GM21515 (cell line): ENCODE results near the gene FARS2.

Experiments used
- ATAC-seq: cut with Tn5 transposase; IDR thresholded peaks from one replicate; pipeline ENCODE4 v1.9.1; 2021; ENCODE audit not compliant: unreplicated experiment

FARS2 gene

GRCh38 chr6:5416250-5416649 lies 154.9 kb downstream of the FARS2 start:
- no peak for ATAC-seq

- no peak for ATAC-seq
Observed at GRCh38 chr6:5422321-5422915, 161.1 kb downstream of the FARS2 start.

GRCh38 chr6:5423251-5423650 lies 161.9 kb downstream of the FARS2 start:
- ATAC-seq: no peak

GRCh38 chr6:5424726-5425125 lies 163.4 kb downstream of the FARS2 start:
- no peak for ATAC-seq

GRCh38 chr6:5425267-5425666 lies 164.0 kb downstream of the FARS2 start:
- ATAC-seq: no peak

DNA sequence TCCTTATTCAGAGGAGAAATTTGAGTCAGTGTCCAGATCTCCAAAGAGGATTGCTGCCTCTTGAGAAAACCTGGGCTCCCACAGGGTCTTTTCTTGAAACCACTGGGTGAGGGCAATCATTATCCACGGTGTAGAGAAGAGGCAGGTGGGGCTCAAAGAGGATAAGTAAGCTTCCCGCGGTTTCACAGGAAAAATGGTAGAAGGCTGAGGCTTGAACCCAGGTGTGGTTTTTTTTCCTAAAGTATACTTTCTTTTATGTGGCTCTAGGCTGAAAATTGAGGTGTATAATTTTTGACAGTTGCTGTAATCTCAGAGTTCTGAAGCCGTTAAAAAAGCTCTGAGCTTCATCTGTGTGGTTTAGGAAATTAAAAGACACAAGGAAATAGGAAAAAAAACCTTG lies 164.5 kb downstream of the FARS2 start:
- no peak for ATAC-seq

GRCh38 chr6:5427586-5427985 lies 166.3 kb downstream of the FARS2 start:
- no peak for ATAC-seq

GRCh38 chr6:5433324-5433723 lies 172.0 kb downstream of the FARS2 start:
- ATAC-seq: no peak

DNA sequence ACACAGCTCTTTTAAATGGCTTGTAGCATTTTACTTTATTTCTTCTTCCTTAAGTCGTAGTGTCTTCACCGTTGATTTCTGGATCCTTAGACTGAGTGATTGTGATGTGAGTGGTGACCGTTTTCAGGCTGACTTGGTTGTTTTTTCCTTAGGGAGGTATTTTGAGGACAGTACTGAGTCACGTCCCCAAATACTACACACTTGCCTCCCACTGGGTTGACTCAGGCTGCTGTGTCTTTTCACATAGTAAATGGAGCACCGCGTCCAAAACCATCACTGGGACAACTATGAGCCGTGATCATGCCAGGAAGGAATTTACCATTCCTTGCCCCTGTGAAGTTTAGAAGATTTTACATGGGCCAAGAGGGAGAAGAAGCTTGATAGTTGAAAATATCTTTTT lies 174.1 kb downstream of the FARS2 start:
- no peak for ATAC-seq

DNA sequence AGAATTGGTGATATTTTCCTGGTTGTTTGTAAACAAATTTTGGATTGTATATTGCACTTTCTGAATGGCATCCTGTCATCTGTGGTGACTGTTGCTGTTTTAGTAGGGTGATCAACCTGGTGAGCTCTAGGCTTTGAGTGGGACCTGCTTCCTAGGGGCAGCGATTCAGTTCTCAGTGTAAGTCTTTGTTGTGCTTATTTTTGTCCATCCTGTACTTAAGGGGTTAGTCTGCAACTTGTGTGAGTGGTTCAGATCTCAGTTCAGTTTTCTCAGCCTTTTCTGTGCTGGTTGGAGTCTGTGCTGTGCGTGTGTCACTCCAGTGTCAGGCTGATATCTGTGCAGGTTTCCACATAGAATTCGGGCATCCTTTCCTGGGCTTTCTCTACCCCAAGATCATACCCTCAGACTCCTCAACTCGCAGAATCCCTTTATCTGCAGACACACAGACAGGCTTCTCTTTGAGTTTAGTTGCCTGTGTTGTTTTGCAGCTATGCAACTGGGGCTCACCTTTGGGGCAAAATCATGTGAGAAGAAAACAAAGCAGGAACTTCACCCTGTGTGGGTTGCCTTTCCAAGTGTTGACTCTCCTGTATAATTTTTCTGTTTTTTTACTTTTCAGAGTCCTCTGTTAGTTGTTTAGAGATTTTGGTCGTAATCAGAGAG lies 177.7 kb downstream of the FARS2 start:
- no peak for ATAC-seq

DNA sequence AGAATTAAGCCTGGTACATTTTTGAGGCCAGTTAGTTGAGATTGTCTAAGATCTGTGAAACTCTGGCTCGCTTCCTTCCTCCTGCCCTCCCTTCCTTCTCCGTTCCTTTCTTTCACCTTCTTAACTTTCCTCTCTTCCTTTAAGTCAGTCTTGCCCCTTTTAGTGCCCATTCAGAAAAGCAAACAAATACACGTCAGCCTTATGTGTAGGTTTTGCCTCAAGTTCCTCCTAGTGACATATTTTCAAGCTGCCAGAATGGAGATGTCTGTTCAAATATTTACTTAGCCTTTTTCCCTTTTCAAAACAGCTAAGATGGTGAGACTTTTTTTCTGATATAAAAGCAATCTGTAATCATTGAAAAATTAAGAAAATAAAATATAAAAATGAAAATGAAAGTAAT lies 178.4 kb downstream of the FARS2 start:
- ATAC-seq: no peak

- ATAC-seq: no peak
Observed at GRCh38 chr6:5442319-5442718, 181.0 kb downstream of the FARS2 start.

DNA sequence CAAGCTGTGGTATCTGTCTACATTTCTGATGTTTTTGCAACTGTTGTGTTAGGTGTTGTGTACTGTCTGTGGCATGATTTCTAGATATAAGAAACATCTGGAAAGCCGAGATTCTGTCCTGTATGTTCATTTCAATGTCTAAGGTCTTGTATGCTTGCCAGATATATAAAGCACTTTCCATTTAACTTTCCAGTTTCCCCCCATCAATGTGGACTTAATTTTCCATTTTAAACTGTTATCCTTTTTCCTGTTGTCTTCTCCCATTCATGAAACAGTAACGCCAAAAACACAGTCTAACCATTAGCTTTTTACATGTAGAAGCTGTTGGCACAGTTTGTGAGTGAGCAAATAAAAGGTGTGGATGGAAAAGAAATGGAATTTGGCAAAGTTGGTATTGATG lies 181.6 kb downstream of the FARS2 start:
- no peak for ATAC-seq

DNA sequence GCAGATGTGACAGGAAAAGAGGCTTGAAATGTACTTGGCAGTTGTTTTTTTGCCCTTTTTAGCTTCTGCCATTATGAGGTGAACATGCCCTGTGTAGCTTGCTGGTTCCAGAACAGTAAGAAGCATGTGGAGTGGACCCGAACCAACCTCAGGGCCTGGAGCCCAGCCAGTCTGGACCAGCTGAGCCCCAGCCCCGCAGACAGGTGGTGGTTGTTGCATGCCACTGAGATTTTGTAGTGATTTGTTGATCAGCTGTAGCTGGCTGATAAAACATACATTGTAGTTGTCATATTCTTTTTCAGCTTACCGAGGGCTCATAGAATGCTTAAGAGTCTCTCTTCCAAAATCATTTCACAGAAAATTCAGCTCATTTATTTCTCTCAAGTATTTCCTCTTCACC lies 182.2 kb downstream of the FARS2 start:
- no peak for ATAC-seq

DNA sequence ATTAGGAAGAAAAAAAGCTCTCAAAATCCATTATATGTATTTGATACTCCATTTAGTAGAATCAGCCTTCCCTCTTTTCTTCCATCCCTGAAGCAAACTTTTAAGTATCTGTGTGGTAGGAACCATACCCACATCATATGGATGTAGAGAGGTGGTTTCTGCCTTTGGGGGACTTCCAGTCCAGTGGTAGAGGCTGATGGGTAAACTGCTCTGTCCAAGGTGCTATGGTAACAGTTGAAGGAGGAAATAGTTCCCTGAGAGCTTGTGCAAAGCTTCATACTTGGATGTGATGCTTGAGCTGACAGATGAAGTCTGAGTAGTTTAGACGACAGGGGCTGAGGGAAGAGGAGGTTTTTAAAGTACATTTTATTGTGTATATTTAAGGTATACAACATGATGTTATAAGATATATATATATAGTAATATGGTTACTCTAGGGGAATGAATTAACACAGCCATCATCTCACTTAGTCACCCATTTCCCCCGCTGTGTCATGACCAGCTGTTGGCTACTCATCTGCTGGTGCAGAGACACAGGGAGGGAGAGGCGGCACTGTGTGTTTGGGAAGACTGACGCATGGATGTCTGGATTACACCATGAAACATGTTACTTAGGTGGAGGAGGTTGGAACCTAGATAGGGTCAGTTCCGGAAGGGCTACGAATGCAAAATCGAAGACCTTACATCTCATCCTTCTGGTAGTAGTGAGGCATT lies 185.2 kb downstream of the FARS2 start:
- ATAC-seq: no peak

GRCh38 chr6:5447921-5448320 lies 186.6 kb downstream of the FARS2 start:
- ATAC-seq: no peak

GRCh38 chr6:5450073-5450472 lies 188.8 kb downstream of the FARS2 start:
- no peak for ATAC-seq

DNA sequence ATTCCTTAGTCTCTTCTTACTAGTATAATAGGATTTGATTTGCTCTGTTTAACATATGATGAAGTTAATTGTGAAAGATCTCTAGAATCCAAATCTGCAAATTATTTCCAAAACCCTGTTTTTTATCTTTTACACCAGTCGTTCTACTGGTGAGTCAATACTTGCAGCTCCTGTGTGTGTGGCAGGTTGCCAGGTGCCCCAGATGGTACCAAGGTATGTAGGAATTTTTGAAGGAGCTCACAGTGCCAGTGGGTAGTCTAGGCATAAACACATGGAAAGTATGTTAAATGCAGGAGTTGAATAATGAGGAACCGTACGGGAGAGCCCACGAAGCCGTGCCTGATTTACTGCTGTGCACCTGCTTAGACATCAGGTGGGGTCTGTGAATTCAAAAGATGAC lies 192.2 kb downstream of the FARS2 start:
- no peak for ATAC-seq

DNA sequence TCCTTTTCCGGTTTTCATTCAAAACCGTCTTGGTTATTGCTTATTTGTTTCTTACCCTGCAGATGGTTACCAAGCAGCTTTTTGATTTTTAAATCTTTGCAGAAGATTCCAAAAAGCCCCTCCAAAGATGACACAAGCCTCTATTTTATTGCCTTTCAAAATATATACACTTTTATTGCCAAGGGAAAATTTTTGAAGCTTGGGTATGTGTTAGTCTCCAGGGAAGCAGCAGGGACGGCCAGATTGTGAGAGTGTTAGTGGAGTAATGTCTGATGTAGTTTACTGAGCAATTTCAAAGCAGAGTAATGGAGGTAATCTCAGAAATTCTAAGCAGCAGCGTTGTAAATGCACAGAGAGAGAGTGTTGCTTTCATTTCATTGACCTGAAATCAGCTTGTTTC lies 193.8 kb downstream of the FARS2 start:
- ATAC-seq: no peak

- ATAC-seq: no peak
Observed at GRCh38 chr6:5457041-5457440, 195.7 kb downstream of the FARS2 start.

GRCh38 chr6:5457983-5458683 lies 196.8 kb downstream of the FARS2 start:
- ATAC-seq: no peak

- ATAC-seq: no peak
Observed at GRCh38 chr6:5459346-5459745, 198.0 kb downstream of the FARS2 start.
